ENCODE results near the gene RPL36.
"Not testable (repeated sequence)": the region's sequence is repeated elsewhere in the genome, so short reads cannot be mapped to it uniquely, and the experiment has no call there.

Gene RPL36

DNA sequence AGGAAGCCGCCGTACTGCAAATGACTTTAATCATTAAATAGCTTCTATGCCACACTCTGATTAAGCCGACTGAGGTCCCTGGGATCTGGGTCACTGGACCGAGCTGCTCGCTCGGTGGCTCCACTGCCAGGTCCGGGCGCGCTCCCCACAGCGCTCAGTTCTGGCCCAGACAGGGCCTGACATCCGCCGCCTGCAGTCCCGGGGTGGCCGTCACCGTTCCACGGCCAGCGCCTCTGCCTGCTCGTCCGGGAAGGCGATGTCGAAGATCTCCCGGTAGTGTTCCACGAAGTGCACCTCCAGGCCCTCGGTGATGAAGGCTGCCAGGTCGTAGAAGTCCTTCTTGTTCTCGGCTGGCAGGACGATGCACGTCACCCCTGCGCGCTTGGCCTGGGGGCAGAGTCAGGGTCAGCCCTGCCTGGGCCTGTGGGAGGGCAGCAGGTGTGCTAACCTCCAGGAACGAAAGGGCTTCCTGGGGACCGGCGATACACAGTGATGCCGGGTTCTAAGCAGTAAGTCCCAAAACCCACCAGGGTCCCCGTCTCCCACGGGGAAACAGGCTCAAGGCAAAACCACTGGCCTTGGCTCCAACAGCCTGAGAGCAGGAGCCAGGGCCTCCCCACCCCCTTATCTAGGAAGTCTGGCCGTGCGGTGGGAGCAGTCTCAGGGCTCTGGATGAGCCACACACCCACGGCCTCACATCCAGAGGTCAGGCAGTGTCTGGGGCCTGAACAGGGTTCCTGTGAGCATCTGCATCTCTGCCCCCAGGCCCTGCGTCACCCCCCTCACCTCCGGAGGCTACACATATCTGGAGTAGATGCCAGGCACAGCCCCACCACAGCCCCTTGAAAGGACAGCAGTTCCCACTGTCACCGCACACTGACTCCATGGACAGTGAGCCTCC, 2.0 kb downstream of the RPL36 start:
- ATAC-seq = no peak

DNA sequence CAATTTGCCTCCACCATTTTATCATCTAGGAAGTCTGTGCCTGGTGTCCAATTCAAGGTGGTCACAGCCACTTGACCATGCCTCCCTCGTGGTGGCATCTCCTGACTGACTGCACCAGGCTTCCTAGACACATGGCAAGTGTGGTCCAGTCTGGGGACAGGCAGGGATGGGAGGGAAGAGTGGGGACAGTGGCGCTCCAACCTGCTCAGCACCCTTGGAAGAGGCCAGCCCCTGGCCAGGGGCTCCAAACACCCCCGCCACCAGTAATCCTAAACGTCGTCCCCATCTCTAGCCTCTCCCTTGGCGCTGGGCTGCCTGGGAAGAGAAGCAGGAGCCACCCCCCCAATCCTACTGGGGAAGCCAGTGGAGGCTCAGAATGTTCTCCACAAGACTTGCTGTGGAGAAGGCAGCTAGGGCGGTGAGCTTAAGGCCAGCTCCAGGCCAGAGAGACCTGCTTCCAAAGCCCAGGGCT, 2.7 kb downstream of the RPL36 start:
- ATAC-seq = no peak

DNA sequence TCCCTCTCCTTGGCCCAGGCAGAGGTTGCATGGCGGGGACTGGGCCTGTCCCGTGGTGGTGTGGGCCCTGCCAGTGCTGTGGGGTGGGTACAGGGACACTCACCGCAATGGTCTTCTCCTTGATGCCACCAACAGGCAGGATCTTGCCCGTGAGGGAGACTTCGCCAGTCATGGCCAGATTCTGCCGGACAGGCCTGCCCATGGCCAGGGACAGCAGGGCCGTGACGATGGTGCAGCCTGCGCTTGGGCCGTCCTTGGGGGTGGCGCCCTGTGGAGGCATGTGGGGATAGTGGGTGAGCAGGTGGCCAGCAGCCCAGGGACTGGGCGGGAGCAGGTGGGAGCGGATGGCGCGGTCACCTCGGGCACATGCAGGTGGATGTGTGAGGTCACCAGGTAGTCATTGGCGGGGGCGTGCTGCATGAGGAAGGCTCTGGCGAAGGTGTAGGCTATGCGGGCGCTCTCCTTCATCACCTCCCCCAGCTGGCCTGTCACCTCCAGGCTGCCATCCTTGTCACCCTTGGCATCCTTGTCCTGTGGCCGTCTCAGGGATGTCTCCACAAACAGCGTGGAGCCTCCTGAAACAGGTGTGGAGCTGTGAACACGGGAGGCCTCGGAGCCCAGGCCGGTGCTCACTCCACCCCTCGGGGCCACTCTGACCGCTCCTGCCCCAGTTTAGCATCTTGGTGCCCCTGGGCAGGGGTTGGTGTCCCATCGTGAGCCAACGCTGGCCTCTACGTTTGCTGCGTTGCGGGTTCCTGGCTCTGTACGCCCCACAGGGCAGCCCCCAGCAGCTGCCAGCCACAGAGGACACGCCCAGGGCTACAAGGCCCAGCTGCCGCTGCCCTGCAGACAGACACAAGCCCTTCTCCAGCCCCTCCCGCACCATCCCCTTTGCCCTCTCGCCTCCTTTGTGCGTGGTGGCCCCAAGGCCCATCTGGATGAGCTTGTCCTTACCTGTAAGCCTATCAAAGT, 3.4 kb downstream of the RPL36 start:
- no peak for ATAC-seq

DNA sequence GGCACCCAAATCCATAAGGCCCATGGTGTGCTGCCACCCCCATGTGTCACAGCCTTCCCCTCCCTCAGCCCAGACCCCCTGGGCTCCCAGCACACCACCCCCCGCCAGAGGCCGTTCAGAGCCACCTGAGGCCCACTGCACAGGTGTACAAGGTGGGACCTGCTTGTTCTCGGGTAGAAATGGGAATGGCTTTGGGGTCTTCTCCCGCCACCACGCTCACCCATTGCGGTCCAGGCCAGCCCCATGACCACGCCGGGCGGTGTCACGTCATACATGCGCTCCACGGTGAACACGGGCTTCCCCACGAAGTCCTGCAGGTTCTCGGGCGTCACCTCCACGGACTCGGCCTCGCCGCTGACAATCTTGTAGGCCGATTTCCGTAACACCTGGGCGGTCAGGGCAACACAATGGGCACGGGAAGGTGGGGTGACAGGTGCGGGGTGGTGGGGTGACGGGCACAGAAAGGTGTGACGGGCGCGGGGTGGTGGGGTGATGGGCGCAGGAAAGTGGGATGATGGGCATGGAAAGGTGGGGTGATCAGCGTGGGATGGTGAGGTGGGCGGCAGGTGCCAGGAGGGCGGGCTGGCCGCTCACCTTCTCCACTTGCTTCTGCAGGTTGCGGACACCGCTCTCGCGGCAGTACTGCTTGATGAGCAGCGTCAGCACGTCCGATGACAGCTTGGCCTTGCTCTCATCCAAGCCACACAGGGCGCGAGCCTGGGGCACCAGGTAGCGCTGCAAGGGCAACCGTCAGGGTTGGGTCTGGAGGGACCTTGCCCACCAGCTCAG, 4.3 kb downstream of the RPL36 start:
- no peak for ATAC-seq

DNA sequence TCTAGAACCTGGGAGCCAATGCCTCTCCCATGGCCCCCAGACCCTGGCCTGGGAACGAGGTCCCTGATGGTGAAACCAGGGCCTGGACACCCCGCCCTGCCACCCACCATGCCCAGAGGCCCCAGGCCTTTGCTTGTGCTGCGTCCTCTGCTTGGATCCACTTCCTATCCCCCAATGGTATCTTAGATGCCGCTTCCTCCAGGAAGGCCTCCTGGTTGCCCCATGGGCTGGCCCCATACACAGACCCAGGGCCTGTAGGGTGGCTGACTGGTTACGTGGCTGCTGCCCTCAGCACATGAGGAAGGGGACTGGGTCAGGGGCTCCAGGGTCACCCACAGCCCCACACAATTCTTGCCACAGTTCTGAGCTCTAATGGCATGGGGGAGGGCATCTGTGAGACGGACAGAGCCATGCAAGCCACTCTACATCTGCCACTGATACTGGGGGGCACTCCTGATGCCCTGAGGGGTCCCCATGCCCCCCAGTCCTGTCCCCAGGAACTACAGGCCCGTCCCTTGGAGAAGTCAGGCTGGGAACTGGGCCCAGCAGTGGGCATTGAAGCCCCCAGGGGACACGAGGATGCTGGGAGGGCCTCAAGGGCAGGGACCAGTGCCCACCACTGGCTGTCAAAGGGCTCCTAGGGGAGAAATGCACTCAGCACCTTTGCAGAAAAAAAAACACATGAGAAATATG, 5.0 kb downstream of the RPL36 start:
- ATAC-seq = no peak

DNA sequence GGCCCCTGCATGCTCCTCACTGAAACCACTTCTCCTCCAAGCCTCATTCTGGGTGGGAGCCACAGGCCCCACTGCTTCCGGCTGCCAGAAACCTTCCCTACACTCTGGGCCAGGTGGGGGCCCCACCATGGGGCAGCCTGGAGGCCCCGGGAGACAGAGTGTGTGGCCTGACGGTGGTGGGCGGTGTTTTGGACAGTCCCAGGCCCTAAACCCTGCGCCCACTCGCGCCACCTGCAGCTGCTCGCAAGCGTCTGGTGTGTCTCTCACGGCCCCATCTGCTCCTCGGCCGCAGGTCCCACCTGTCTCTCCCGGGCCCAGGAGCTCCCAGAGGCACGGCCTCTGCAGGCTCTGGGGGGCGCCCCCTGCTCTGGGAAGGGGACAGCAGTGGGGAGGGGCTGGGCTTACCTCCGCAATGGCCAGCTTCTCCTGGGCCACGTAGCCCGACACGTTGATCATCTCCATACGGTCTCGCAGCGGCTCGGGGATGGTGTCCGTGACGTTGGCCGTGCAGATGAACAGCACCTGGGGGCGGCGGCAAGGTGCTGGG, 5.6 kb downstream of the RPL36 start:
- no peak for ATAC-seq

DNA sequence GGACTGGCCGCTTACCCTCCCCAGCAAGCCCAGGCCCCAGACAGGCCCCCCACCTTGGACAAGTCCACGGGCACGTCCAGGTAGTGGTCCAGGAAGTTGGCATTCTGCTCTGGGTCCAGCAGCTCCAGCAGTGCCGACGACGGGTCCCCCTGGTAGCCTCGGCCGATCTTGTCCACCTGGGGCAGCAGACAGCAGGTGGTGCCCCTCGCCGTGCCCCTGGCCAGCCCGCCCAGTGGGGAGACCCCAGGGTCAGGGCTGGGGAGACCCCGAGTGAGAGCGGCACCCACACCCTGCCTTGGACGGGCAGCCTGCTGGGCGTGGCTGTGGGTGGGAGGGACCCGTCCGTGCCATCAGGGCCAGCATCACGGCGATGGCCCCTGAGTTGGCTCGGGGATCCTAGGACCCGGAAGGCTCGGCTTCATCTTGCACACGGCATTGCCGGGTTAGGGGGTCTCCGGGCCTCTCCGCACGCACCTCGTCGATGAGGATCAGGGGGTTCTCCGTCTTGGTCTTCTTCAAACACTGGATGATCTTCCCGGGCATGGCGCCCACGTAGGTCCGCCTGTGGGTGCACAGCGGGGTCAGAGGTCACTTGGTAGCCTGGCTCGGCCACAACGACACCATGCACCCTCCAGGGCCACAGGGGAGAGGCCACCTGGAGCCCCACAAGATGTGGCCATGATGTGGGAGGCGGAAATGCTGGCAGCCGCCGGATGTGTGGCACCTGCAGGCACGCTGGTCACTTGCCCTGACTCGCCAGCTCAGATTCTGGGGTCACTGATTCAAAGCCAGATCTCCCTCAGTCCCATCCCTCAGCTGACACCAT, 6.3 kb downstream of the RPL36 start:
- no peak for ATAC-seq

DNA sequence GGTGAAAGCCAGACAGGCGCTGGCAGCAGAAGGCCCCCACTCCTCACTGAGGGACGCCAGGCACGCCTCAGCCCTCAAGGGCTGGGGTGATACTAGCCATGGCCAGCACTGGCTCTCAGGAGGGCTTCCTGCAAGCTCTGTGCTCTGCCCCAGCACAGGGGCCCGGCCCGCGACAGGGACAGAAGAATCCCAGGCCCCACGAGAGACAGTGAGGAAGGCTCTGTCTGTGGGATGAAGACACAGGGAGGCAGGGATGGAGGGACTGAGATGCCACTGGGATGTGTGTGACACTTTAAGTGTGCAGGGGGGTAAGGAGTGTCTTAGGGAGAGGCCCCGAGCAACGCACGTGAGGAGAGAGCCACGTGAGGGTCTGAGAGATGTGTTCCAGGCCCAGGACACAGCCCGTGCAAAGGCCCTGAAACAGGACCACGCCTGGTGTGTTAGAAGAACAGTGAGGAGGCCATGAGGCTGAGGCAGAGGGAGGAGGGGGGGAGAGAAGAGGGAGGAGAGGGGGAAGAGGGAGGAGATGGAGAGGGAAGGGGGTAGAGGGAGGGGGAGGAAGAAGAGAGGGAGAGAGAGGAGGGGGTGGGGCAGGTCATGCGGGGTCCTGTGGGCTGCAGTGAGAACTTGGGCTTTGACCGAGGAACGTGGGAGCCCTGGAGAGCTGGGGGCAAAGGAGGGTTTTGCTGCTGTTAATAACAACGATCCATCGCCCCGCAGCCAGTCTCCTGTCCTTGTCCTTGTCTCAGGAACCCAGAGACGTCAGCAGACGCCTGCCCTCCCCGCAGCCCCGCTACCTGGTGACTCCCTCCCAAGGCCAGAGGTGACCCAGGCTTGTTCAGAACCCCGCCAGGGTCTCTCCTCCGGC, 7.2 kb downstream of the RPL36 start:
- ATAC-seq = no peak

DNA sequence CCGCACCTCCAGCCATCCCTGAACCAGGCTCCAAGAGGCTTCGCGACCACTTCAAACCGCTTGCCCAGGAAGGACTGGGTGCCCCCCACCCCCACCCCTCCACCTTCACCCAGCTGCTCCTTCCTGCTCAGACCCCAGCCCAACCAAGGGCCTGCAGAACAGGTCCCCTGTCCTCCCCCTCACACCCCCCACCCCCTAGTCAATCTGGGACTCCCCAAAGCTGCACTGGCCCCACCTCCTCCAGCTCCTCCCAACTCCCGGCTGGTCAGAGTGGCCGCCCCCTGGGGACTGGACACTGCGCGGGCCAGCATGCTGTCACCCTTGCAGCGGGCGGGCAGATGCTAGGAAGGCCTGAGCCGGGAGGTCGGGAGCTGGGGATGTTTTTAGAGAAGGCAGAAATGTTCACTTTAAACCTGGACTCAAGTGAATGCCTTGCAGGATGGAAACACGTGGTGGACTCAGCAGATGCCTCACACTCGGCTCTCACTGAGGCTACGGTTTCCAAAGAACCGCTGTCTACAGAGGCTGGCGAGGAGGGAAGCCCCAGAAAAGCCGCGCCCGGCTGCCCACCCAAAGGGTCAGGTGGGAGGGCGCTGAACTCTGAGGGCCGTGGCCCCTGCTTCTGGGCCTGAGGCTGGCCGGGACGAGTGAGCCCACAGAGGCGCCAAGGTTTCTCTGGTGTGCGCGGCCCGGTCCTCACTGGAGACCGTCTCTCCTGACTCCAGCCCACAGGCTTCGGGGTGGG, 8.0 kb downstream of the RPL36 start:
- ATAC-seq = no peak

DNA sequence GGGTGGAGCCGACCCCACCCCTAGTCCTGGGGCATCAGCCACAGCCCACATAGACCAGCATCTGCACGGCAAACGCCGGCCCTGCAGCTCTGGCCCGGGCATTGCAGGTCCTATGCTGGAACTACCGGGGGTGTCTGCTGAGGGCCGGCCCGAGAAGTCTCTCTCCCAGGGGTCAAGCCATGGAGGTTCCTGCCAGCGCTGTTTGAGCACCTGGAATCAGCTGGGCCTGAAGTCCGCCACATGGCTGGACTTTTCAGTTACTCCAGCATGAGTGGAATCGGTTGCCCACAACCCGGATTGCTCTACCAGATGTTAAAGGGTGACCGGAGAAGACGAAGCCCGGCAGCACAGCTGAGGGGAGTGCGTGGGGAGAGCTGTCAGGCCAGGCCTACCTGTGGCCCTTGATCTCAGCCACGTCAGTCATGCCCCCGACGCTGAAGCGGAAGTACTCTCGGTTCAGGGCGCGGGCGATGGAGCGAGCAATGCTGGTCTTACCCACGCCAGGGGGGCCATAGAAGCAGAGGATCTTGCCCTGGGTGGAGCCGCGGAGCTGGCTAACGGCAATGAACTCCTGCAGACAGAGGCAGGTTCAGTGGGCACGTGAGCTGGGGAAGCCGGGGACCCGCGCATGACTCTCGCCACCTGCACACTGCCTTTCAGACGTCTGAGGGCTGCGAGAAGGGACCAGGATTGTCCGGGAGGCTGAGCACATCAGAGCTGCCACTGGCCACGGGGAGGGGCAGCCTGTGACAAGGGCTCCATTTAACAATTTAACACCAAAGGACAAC, 8.7 kb downstream of the RPL36 start:
- ATAC-seq = no peak

DNA sequence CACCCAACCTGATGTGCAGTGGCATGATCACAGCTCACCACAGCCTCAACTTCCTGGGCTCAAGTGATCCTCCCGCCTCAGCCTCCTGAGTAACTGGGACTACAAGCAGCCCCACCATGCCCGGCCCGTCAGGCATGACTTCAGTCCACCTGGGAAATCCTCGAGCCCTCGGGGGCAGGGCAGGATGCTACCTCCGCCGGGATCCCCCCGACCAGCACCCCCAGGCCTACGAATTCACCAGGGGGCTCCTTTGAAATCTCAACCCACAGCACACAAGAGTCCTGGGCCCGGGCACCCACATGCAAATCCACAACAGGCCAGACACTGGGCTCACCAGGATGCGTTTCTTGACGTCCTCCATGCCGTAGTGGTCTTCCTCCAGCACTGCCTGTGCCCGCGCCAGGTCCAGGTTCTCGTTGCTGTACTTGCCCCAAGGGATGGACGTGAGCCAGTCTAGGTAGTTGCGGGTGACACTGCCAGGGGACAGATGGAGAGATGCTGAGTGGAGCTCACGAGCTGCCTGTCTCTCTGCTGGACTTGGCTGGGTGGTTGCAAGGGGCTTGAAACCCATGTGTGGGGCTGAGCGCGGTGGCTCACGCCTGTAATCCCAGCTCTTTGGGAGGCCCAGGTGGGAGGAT, 10.5 kb downstream of the RPL36 start:
- no peak for ATAC-seq

DNA sequence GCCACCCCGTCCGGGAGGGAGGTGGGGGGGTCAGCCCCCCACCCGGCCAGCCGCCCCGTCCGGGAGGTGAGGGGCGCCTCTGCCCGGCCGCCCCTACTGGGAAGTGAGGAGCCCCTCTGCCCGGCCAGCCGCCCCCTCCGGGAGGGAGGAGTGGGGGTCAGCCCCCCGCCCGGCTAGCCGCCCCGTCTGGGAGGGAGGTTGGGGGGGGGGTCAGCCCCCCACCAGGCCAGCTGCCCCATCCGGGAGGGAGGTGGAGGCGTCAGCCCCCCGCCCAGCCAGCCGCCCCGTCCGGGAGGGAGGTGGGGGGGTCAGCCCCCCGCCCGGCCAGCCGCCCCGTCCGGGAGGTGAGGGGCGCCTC, 11.9 kb downstream of the RPL36 start:
- not testable (repeated sequence) for ATAC-seq

DNA sequence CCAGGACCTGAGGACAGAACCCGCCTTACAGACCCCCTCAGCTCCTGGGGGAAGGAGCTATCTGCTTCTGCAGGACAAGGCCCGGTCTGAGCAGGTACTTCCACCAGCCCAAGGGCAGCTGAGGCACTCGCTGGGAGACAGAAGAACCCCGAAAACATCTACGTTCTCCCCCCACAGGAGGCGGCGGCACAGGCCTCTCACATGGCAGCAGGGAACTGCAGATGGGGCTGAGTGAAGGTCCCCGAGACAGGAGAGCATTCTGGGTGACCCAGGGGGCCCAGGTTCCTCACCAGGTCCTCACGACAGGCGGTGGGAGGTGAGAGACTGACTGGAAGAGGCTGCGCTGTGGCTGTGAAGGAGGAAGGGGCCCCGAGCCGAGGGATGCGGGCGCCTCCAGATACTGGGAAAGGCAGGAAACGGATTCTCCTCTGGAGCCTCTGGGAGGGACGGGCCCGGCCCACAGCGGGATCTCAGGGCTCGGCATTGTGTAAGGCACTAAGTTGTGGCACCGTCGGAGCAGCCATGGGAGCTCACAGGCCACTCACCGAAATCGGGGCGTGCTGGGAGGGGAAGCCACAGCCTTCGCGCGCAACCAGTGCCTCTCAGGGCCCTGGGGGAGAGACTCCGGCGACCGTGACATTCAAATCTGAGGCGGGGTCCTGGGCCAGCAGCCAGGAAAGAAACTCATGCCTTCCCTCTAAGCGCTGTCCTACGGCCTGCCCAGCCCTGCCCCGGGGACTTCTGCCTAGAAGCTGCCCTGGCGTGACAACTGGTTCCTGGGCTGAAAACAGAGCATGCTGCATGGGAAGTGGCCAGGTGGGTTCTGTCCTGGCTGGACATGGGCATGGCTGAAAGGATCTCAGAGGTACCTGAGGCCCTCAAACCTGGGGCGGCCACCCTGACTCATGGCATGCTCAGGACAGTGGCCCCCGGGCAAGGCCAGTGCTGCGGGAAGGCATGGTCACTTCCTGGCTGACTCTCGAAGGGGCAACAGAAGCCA, 14.0 kb downstream of the RPL36 start:
- no peak for ATAC-seq

DNA sequence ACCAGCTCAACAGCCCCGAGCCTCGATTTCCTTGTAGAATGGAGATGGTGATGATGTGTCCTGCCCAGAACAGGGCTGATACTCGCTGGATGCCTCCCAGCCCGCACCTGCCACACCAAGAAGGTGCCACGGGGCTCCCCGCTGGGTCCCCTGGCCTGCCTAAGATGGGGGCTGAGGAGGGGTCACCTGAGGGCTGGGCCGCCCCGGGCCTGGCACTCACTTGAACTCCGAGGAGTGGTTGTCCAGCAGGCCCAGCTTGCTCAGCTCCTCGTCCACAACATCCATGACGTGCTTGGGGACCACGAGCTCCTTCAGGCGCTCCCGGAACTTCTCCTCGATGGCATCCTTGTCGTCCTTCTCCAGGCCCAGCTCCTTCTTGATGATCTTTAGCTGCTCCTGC, 15.5 kb downstream of the RPL36 start:
- no peak for ATAC-seq

DNA sequence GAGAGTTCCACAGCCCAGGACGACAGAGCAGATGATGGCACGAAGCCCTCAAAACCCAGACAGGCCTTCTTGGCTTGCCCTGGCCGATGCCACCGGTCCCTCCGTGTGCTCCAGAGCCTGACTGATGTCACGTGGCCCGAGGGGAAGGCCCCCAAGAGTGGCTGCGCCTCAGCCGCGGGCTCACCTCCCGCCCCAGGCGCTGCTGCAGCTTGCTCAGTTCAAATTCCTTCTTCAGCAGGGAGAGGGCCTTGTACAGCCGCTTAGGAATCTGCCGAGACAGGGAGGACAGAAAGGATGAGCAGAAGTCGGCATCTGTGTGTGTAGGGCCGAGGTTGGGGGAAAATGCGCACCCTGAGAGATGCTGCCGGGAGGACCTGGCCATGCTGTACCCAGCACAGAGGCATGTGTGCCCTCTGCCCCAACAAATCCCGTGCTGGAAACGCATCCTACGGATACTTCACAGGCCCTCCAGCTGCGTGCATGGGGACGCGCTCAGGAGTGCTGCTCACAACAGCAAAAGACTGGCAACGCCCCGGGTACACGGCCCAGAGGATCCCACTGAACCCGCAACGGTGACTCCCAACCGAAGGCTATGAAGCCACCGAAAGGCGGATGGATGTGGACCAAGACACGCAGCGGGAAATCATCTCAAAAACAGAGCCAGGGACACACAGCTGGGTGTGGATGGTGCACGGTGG, 16.9 kb downstream of the RPL36 start:
- no peak for ATAC-seq
